Measurements from ENCODE around the gene SPATS2. TPM values are rescaled to one million over a fixed set of nuclear protein-coding genes. Genes with fewer than 3 reads are reported as not detected.

The SPATS2 gene
- total RNA-seq, 6 experiments from 2014 or later, result 33.4 to 64.4 (median 50.9) TPM

- H3K9me3 Mint-ChIP-seq, result no peaks in the 10 kb centered on the region
- peaks cover 34% of the 10 kb centered on the region for H3K4me1 Mint-ChIP-seq (ENCODE audit: low read depth)
- no peak for DNase-seq
- no peak for TF ChIP-seq CTCF (IDR thresholded peaks at IDR 0.05)
- no peak overlapping the region; the same call in 1 of the 2 replicates for H3K27ac Mint-ChIP-seq
- peaks cover 6% of the 10 kb centered on the region; the same call in 1 of the 2 replicates for H3K27me3 Mint-ChIP-seq (ENCODE audit: insufficient read depth)
- H3K4me3 Mint-ChIP-seq, result no peak overlapping the region
- peaks cover 24% of the 10 kb centered on the region; the same call in 1 of the 2 replicates for H3K36me3 Mint-ChIP-seq (ENCODE audit: low read depth)
Measured at GRCh38 chr12:49519574-49519936, 152.3 kb downstream of the SPATS2 start.

GRCh38 chr12:49521389-49521788, 154.1 kb downstream of the SPATS2 start:
- Mint-ChIP-seq H3K27ac (no peak overlapping the region), H3K4me3 (no peak overlapping the region), H3K4me1 (ENCODE audit: low read depth) (peaks cover 28% of the 10 kb centered on the region), H3K9me3 (no peaks in the 10 kb centered on the region), H3K27me3 (ENCODE audit: insufficient read depth) (peaks cover 6% of the 10 kb centered on the region; the same call in 1 of the 2 replicates), H3K36me3 (ENCODE audit: low read depth) (peaks cover 32% of the 10 kb centered on the region; the same call in 1 of the 2 replicates)
- DNase-seq, result no peak
- TF ChIP-seq CTCF (IDR thresholded peaks at IDR 0.05), result no peak

- H3K9me3 Mint-ChIP-seq, result no peaks in the 10 kb centered on the region
- H3K27ac Mint-ChIP-seq, result no peak overlapping the region; the same call in 1 of the 2 replicates
- H3K4me1 Mint-ChIP-seq (ENCODE audit: low read depth), result peaks cover 6% of the 10 kb centered on the region; the same call in 1 of the 2 replicates
- no peak for TF ChIP-seq CTCF (IDR thresholded peaks at IDR 0.05)
- no peak overlapping the region for H3K4me3 Mint-ChIP-seq
- DNase-seq, result no peak
- H3K27me3 Mint-ChIP-seq (ENCODE audit: insufficient read depth), result peaks cover 4% of the 10 kb centered on the region; the same call in 1 of the 2 replicates
- peaks cover 38% of the 10 kb centered on the region; the same call in 1 of the 2 replicates for H3K36me3 Mint-ChIP-seq (ENCODE audit: low read depth)
Measured at GRCh38 chr12:49524660-49525324, 157.5 kb downstream of the SPATS2 start.

DNA sequence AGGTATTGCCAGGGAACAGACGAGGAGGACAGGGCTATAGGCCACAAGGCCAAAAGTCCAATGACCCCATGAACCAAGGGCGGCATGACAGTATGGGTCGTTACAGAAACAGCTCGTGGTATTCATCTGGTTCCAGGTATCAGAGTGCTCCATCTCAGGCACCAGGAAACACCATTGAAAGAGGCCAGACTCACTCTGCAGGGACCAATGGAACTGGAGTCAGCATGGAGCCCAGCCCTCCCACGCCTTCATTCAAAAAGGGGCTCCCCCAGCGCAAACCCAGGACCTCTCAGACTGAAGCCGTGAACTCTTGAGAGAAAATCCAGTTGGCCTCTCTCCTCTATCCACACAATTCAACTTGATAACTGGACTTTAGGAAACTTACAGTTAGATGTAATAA, 158.7 kb downstream of the SPATS2 start:
- no peak for DNase-seq
- Mint-ChIP-seq H3K4me1 (ENCODE audit: low read depth) (peaks cover 6% of the 10 kb centered on the region; the same call in 1 of the 2 replicates), H3K27me3 (ENCODE audit: insufficient read depth) (no peaks in the 10 kb centered on the region; the same call in 1 of the 2 replicates), H3K36me3 (ENCODE audit: low read depth) (peaks cover 38% of the 10 kb centered on the region; the same call in 1 of the 2 replicates), H3K4me3 (no peak overlapping the region), H3K27ac (no peak overlapping the region), H3K9me3 (no peaks in the 10 kb centered on the region)
- no peak for TF ChIP-seq CTCF (IDR thresholded peaks at IDR 0.05)

DNA sequence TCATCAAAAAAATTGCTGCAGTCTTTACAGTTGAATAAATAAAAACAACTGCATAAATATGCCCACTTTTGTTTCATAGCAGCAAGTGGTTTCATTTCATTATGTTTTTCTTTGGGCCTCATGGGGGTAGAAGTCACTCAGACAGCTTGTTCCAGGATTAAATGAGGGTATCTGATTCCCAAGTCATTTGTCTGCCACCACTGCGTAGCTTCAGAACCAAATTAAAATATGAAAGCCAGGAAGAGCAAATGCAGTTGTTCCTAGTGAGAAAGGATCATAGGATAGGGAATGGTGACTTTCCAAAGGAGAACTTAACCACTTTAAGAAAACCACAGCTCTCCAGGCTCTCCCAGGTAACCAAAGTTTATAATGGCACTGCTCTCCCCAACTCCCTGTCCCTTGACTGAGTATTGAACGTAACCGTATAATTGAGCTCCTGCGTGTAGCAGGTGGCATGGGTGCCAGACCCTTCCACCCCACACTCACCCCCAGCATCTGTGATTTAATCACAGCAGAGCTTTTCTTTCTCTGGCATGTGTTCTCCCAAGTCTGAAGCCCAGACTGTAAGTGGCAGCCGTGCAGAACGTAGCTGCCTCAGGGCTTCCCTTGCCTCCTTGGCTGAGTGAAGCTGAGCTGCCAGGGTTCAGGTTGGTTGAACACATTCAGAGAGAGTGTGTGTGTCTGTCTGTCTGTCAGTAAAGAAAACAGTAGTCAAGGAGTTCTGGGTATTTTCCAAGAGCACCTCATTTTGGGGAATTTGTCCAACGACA, 160.3 kb downstream of the SPATS2 start:
- Mint-ChIP-seq H3K27me3 (ENCODE audit: insufficient read depth) (no peaks in the 10 kb centered on the region; the same call in 1 of the 2 replicates), H3K4me1 (ENCODE audit: low read depth) (peaks cover 6% of the 10 kb centered on the region; the same call in 1 of the 2 replicates), H3K4me3 (no peak overlapping the region), H3K9me3 (no peaks in the 10 kb centered on the region), H3K36me3 (ENCODE audit: low read depth) (peaks cover 30% of the 10 kb centered on the region; the same call in 1 of the 2 replicates), H3K27ac (no peak overlapping the region)
- no peak for TF ChIP-seq CTCF (IDR thresholded peaks at IDR 0.05)
- no peak for DNase-seq
